ENCODE measurements around the gene EYA3.
A peak's percentile ranks its signal among the peaks of the same experiment; 100 is the strongest.

Gene EYA3, protein sequence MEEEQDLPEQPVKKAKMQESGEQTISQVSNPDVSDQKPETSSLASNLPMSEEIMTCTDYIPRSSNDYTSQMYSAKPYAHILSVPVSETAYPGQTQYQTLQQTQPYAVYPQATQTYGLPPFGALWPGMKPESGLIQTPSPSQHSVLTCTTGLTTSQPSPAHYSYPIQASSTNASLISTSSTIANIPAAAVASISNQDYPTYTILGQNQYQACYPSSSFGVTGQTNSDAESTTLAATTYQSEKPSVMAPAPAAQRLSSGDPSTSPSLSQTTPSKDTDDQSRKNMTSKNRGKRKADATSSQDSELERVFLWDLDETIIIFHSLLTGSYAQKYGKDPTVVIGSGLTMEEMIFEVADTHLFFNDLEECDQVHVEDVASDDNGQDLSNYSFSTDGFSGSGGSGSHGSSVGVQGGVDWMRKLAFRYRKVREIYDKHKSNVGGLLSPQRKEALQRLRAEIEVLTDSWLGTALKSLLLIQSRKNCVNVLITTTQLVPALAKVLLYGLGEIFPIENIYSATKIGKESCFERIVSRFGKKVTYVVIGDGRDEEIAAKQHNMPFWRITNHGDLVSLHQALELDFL

DNA sequence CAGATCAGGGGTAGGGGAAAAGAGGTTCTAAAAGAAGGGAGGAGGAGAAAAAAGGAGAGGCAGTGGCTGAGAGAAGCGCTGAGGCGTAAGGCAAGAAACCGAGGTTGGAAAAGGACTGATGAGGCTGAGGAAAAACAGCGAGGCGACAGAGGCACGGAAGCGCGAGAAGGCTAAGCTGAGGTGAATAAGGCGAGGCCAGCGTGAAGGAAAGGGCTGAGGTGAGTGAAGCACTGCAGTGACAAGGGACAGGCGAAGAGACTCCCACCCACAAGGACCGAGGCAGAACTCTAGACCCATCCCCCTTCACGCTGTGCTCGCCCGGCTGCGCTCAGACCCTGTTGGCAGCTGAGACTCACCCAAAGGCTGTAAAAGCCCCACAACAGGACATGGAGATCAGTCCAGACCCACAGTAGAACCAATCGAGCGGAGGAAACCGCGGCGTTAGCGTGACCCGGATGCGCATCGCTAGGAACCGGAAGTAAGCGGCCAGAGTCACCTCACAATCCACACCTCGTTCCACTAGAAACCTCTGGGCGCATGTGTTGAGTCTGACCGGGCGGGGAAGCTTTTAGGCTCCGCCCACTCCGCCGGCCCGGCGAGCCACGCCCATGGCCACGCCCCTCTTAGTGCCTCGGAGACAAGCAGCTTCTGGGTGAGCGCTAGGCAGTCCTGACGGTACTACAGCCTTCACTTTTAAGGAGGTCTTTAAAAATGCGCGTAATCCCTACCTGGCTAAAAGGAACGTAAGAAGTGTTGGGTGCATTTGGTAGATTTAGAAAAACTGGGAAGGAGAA lies at the start of gene EYA3:
Gene EYA3, minus strand, starts transcription at position 443 of the 794 bp plus-strand sequence. CDS start 30,584 bp downstream, outside the sequence.
- peak; percentile 100 for DNase-seq

DNA sequence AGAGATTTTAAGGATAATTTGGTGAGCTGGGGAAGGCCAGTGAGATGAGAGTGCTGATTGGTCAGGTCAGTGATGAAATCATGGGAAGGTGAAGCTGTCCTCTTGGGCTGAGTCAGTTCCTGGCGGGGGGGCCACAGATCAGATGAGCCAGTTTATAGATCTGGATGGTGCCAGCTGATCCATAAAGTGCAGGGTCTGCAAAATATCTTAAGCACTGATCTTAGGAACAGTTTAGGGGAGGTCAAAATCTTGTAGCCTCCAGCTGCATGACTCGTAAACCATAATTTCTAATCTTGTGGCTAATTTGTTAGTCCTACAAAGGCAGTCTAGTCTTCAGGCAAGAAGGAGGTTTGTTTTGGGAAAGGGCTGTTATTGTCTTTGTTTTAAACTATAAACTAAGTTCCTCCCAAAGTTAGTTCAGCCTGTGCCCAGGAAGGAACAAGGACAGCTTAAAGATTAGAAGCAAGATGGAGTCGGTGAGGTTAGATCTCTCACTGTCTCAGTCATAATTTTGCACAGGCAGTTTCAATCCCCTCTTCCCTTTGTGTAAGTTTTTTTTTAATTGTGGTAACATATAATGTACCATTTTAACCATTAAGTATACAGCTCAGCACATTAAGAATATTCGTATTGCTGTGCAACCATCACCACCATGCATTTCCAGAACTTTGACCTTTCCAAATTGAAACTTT lies 48.7 kb upstream of the EYA3 start:
- DNase-seq = no peak

DNA sequence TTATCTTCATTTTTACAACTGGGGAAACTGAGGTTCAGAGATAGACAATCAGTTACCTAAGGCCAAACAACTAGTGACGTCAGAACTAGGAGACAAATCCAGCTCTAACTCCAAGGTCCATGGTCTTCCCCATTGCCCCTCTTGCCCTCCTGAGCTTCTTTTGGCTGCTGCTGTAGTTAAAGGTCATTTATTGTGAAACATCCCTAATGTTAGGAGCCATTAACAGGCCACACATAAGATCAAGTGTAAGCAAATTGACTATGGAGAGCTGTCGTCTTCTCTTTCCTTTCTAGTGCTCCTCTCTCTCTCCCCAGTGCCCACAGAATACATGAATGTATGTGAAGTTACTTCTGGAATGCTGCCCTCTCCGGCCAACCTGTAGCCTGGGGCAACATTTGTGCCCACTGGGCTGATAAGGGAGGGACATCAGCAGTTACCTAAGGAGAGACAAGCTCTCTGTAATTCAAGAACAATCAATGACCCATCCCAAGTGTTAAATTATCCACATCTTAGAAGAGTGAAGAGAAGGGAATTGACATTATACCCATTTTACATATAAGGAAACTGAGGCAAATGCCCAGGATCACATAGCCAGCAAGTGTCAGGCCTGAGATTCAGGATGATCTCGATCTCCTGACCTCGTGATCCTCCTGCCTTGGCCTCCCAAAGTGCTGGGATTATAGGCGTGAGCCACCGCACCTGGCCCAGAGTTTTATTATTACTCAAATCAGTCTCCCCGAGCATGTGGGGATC lies 47.9 kb upstream of the EYA3 start:
- DNase-seq = no peak

DNA sequence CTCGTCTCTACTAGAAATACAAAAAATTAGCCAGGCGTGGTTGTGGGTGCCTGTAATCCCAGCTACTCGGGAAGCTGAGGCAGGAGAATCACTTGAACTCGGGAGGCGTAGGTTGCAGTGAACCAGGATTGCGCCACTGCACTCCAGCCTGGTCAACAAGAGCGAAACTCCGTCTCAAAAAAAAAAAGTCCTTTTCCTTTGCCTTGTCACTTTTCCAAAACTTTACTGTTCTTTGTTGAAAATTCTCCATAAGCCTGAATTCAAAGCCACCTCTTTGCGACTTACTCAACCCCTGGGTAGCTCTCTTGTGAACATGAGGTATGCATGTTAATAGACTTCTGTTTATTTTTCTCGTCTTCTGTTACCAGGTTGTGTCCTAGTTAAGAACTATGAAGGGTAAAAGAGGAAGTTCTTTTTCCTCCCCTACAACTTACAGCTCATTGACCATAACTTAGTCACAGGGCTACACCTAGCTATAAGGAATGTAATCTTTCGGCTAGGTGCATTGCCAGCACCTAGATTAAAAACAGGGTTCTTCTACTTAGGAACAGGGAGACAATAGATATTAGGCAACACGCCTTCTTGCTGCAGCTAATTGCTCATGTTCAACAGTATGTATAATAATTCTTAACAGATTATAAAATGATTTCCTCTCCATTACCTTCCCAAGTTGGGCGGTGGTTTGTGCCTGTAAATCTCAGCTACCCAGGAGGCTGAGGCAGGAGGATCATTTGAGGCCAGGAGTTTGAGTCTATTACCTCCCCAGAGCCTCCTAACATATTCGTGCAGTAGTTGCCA lies 47.2 kb upstream of the EYA3 start:
- DNase-seq = no peak

DNA sequence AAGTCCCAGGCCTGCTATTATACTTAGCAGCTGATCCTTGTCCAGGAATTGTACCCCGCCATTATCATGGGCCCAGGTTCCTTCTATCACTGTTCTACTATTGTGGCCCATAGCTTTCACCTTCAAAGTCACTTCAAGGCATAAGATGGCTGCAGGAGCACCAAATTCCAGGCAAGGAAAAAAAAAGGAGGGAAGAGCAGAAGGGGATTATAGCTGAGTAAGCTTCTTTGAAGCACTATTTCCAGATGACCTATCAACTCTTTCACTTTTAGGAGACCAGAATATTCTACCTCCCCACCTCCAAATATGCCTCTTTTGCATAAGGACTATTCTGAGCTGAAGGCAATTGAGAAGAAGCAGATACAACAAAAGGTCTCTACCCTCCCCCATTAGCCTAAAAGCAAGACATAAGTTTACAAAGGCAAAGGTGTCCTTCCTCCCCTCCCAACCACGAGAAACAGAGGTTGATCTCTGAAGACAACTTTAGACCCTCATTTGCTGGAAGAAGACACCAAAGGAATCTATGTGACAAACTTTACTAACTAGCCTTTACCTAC lies 46.3 kb upstream of the EYA3 start:
- no peak for DNase-seq

DNA sequence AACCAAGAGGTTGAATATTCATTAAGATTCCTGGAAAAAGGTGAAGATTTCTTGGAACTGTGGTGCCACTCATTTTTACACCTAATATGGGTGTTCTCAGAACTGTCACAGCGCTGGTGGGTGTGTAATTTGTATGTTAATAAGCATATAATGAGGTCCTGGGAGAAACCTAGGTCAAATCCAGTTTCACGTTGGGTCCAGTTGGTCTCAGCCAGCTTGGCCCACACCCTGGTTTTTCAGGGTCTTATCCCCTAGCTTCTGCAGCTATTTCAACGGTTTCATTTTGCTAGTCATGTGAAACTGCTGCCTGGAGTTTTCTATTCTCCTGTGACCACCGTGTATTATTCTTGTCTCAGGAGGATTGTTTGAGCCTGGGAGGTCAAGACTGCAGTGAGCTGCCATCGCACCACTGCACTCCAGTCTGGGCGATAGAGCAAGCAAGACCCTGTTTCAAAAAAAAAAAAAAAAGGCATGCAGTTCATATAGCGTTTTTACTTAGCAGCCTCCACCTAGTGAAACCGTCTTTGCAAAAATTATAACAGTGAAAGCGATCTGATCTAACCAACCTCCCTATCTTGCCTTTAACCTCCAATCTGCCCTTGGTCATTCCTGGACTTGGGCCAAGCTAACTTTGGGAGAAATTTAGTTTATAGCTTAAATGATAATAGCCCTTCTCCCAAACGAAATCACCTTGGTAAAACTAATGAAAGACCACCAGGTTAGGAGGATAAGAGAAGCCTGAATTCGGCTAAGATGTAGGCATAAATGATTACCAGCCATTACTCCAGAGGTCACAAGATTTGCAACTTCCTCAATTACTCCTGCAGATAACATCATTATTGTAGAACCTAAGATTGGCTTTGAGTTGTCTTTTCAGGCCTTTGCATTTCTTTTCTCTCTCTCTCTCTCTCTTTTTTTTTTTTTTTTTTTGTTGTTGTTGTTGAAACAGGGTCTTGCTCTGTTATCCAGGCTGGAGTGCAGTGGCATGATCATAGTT lies 44.1 kb upstream of the EYA3 start:
- no peak for DNase-seq

DNA sequence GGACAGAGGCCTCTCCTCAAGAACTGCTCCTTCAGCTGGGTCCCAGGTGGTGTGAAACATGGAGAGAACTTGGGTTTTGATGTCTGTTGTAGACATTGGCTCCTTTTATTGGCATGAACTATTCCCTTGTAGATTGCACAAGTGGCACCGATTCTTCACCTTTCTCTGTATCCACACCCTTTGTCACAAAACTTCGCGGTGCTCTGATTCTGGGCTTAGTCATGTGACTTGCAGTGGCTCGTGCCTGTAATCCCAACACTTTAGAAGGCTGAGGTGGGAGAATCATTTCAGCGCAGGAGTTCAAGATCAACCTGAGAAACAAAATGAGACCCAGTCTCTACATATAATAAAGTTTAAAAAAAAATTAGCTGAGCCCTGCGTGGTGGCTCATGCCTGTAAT lies 42.5 kb upstream of the EYA3 start:
- DNase-seq = no peak

DNA sequence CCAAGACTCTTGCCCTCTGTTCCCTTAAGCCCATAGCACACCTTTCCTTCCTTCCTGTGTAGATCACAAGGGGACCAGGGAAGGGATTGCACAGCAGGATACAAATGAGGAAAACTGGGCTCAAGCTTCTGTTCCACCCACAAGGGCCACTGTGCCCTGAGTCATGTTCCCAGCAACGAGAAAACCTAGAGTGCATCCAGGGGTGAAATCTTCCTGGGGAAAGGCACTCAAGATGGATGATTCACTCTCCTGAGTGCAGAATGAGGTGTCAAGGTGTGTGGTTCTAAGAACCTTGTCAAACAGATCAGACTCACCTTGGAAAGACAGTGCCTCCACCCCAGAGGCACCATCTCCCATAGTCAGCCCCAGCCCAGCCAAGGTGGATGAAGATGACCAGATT lies 40.7 kb upstream of the EYA3 start:
- no peak for DNase-seq

DNA sequence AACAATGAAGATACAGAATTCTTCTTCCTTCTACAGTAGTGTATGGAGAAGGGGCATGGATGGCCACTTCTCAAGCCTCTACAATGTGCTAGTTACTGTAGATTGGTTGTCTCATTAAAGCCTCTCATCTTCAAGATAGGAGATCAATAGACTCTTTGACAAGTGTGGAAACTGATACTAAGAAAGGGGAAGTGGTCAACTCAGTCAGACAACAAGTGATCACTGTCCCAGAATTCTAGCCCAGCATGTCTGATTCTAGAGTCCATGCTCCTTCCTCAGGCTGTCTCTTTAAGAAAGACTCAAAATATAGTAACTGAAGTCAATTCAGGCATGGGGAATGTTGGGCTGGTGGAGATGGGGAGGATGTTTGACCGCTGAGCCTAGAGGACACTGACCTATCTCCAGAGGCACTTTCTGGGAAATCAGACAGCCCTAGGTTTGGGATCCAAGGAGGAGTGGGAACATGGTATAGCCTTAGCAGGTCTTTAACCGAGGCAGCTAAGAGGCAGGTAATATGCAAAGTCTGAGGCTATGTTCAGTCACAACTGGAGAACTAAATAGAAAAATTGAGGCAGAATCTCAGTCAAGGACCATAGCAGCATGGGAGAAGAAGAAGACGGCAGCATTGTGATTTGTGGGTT lies 39.3 kb upstream of the EYA3 start:
- DNase-seq = no peak

DNA sequence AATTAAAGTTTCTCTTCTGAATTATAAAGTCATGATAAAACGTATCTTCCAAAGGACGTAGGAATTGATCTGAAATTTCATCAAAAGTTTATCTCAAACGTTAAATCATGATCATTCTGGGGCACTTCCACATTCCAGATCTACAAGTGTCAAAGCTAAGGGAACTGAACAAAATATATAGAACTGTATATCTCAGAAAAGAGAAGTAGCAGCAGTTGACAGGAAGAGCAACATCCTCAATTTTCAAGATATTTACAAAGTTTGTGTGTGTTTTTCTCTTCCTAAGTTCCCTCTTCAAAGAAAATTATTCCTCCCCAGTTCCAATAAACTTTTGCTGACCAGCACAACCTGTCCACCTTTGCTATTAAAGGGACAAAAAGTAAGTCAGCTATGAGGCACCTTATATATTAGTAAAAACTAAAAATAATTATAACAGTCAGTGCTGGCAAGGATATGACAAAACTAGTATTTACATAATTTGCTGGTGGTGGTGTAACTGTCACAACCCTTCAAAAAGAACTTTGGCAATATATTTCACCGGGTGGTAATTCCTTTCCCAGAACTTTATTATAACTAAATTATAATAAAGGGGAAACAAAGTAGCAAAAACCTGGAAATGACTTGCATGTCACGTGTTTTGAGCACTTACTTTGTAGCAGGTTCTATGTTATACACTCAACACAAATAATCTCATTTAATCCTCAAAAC lies 38.5 kb upstream of the EYA3 start:
- DNase-seq = no peak

DNA sequence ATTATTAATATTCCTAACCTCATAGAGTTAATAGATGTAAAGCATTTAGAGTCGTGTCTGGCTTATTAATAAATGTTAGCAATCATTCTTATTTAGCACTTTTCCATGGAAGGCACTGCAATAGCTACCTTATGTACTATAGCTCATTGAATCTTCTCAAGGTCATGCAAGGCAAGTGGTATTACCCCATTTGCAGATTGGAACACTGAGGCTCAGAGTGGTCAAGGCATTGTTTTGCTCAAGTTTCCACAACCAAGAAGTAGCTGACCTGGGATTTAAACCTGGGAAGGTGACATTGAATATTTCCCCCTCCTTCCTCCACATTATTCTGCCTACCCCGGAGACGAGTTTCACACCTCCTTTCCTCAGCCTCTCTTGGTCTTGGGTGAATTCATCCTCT lies 37.8 kb upstream of the EYA3 start:
- no peak for DNase-seq

DNA sequence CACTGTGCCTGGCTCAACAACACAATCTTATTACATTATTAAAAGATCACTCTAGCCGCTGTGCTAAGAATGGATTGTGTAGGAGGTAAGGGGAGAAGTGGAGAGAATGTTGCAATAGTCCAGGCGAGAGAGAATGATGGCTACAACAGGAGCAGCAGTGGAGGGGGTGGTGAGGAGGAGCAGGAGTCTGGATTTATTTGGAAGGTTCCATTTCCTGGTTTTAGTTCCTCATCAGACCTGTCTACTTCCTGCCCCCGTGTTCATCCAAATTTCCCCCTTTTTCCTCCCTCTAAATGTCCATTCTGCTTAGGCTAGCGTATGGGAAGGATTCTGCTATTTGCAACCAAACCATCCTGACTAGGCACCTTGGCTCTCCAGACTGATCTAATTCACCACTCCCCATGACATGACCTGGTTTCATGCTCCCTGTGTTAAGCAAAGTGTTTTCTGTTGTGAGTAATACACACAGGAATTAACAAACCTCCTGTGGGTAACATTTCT lies 35.1 kb upstream of the EYA3 start:
- no peak for DNase-seq

DNA sequence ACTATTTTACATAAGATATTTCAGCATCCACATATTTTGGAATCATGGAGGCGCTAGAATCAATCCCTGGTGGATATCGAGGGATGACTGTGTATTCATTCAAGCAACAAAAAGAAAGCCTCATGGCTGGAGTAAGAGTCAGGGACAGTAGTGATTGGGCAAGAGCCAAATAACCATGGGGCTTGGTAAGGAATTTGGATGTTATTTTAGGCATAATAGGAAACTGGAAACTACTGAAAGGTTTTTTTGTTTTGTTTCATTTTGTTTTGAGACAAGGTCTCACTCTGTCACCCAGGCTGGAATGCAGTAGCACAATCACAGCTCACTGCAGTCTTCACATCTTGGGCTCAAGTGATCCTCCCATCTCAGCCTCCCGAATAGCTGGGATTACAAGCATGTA lies 33.8 kb upstream of the EYA3 start:
- no peak for DNase-seq

DNA sequence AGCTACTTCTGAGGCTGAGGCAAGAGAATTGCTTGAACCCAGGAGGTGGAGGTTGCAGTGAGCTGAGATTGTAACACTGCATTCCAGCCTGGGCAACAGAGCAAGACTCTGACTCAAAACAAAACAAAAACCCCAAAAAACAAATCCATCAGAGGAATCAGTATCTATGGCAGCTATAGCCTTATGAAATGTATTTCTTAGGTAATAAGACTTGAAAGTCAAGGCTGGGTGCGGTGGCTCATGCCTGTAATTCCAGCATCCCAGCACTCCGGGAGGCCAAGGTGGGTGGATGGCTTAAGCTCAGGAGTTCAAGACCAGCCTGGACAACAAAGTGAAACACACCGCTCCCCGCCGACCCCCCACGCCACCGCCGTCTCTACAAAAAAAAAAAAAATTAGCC lies 31.1 kb upstream of the EYA3 start:
- no peak for DNase-seq

DNA sequence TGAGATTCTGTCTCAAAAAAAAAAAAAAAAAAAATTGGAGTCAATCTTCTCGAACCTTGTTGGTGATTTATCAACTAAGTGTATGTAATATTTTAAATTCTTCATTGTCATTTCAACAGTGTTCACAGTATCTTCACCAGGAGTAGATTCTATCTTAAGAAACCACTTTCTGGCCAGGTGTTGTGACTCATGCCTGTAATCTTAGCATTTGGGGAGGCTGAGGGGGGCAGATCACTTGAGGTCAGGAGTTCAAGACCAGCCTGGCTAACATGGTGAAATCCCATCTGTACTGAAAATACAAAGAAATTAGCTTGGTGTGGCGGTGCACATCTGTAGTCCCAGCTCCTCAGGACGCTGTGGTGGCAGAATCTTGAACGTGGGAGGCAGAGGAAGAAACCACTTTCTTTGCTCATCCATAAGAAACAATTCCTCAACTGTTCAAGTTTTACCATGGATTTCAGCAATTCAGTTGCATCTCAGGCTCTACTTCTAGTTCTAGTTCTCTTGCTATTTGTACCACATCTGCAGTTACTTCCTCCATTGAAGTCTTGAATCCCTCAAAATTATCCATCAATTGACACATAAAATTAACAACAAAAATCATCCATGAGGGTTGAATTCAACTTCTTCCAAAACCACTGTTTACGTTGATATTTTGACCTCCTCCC lies 30.4 kb upstream of the EYA3 start:
- DNase-seq = no peak

DNA sequence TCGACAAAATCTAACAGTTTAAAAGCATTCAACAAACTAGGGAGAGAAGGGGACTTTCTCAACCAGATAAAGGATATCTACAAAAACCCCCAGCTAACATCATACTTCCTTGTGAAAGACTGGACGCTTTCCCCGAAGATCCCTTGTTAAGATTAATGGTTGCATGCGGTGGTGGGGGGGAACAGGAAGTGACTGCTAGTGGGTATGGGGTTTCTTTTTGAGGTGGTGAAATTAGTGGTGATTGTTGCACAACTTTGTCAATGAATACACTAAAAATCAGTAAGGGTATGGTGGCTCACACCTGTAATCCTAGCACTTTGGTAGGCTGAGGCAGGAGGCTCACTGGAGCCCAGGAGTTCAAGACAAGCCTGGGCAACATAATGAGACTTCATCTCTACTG lies 26.9 kb upstream of the EYA3 start:
- DNase-seq = peak; percentile 25 to 36

DNA sequence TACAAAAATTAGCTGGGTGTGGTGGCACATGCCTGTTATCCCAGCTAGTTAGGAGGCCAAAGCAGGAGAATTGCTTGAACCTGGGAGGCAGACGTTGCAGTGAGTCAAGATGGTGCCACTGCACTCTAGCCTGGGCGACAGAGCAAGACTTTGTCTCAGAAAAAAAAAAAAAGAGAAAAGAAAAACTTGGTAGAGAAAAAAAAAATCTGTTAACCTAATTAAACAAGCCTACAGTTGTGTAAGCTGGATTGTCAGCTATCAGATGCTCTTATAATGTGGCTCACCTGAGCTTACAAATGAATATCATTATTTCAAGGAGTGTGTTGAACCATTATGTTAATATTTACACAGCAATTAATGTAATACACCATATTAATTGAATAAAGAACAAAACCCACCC lies 26.4 kb upstream of the EYA3 start:
- no peak for DNase-seq

DNA sequence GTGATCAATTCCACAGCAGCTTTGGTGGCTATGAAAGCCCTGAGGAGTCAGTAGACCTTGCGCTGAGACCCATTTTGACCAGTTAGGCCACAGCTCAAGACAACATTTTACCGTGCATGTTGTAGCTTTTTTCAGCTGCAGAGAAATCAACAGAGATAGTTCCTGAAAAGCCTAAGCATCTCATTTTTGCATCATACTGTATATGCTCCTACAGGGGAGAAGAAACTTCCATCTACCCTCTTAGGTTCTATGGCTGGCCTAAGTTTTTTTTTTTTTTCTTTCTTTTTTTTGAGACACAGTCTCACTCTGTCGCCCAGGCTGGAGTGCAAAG lies 24.8 kb upstream of the EYA3 start:
- no peak for DNase-seq

Data from stimulated activated CD4-positive, alpha-beta T cell treated with anti-CD3 and anti-CD28 coated beads, Interleukin-2, amount 100 ng/mL, for 48 hours (primary cell).